CD8-positive, alpha-beta memory T cell (primary cell): ENCODE data around the gene FBN2. TPM values are rescaled to one million over a fixed set of nuclear protein-coding genes. Genes with fewer than 3 reads are reported as not detected.

Source experiments
- CTCF ChIA-PET: fragments of 350-600 bp; sonication (Branson Sonifier 250); formaldehyde crosslinking; loops from one replicate; lab custom pipeline; 2021; ENCODE audit warnings: antibody characterized with exemption; lab: Charles Lee
- POLR2A ChIA-PET: fragments of 350-600 bp; sonication (Branson Sonifier 250); formaldehyde crosslinking; loops from one replicate; lab custom pipeline; 2021; ENCODE audit warnings: antibody characterized with exemption; lab: Charles Lee
- DNase-seq, 5 donors: peaks; one replicate each; pipeline versions ENCODE4 v3.0.0 to v3.0.0-alpha.2; 2020 to 2022; ENCODE audit warnings: mixed read lengths in 1 of 5
- H3K27ac ChIP-seq: one replicate; pipeline ENCODE4 v1.7.0; 2013; ENCODE audit warnings: low read depth, mild to moderate bottlenecking, low read length, moderate library complexity
- H3K27me3 ChIP-seq: 2 replicates; pipeline ENCODE4 v1.7.0; 2013; ENCODE audit warnings: low read length, mild to moderate bottlenecking; ENCODE audit not compliant: insufficient read depth, poor library complexity, severe bottlenecking
- H3K36me3 ChIP-seq: 2 replicates; pipeline ENCODE4 v1.7.0; 2013; ENCODE audit warnings: mild to moderate bottlenecking, low read length, moderate library complexity; ENCODE audit not compliant: insufficient read depth
- H3K4me1 ChIP-seq: 2 replicates; pipeline ENCODE4 v1.7.0; 2013; ENCODE audit warnings: mild to moderate bottlenecking, low read length, moderate library complexity; ENCODE audit not compliant: insufficient read depth
- H3K4me3 ChIP-seq: 2 replicates; pipeline ENCODE4 v1.7.0; 2013; ENCODE audit warnings: mild to moderate bottlenecking, low read length
- H3K9me3 ChIP-seq: 2 replicates; pipeline ENCODE4 v1.7.0; 2013; ENCODE audit warnings: mild to moderate bottlenecking, low read length
- H3K27ac Mint-ChIP-seq, 8 donors: one replicate each; pipeline ENCODE4 v1.8.0; 2020 to 2021; ENCODE audit warnings: mixed read lengths in 8 of 8, mild to moderate bottlenecking in 6 of 8, inconsistent platforms in 3 of 8, moderate library complexity in 3 of 8
- H3K27me3 Mint-ChIP-seq, 2 donors: one replicate each; pipeline ENCODE4 v1.8.0; 2020 to 2021; ENCODE audit warnings: mixed read lengths in 2 of 2, mild to moderate bottlenecking in 1 of 2, moderate library complexity in 1 of 2
- H3K36me3 Mint-ChIP-seq, 3 donors: one replicate each; pipeline ENCODE4 v1.8.0; 2020 to 2021; ENCODE audit warnings: mixed read lengths in 3 of 3, inconsistent platforms in 1 of 3, mild to moderate bottlenecking in 1 of 3
- H3K4me1 Mint-ChIP-seq, 3 donors: one replicate each; pipeline ENCODE4 v1.8.0; 2020 to 2021; ENCODE audit warnings: mixed read lengths in 3 of 3, inconsistent platforms in 1 of 3, mild to moderate bottlenecking in 1 of 3
- H3K4me3 Mint-ChIP-seq, 7 donors: one replicate each; pipeline ENCODE4 v1.8.0; 2020 to 2021; ENCODE audit warnings: mixed read lengths in 7 of 7, mild to moderate bottlenecking in 6 of 7, moderate library complexity in 4 of 7, inconsistent platforms in 2 of 7
- H3K9me3 Mint-ChIP-seq, 5 donors: one replicate each; pipeline ENCODE4 v1.8.0; 2020 to 2022; ENCODE audit warnings: mixed read lengths in 5 of 5, mild to moderate bottlenecking in 3 of 5, moderate library complexity in 2 of 5, inconsistent platforms in 1 of 5
- polyA plus RNA-seq: library from polyadenylated mRNA; unstranded; fragments of 300-500 nt; fragmentation: Illumina TruSeq; gene quantifications from one replicate; pipeline ENCODE4 v1.2.3, GENCODE V29; 2021
- total RNA-seq, 2 experiments: library from RNA; stranded (reverse); gene quantifications; one replicate each; pipeline ENCODE4 v1.2.3, GENCODE V29; 2021

Gene FBN2
- total and polyA plus RNA-seq, 3 experiments from 2014 or later: 0.09 to 0.20 TPM; not detected in 1

DNA sequence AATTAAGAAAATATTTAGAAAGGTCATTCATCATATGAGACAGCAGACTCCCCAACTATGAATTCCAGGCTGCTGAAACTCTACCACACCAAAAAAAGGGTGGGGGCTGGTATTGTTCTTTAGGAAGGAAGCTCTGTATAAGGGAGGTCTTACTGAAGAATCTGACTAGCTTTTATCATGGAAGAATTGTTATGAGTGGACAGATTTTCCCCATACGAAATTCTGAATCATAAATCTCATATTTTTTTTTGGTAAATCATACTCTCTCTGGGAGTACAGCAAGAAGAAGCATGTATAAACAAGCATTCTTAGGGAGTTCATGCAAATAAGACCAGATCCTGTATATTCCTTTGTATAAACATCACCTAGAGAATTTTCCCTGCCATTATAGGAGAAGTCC, 234.5 kb downstream of the FBN2 start:
- peaks cover 0 to 6% (median 0%) of the 10 kb centered on the region in 5 donors for H3K9me3 Mint-ChIP-seq
- ChIA-PET POLR2A (no interaction called here), CTCF (no interaction called here)
- H3K4me1 Mint-ChIP-seq: no peaks in the 10 kb centered on the region
- H3K4me3 Mint-ChIP-seq: no peak overlapping the region
- no peak overlapping the region for H3K27ac ChIP-seq
- DNase-seq: no peak
- H3K27me3 Mint-ChIP-seq: no peaks in the 10 kb centered on the region
- no peaks in the 10 kb centered on the region for H3K27me3 ChIP-seq
- no peaks in the 10 kb centered on the region for H3K4me1 ChIP-seq
- H3K36me3 Mint-ChIP-seq: no peaks in the 10 kb centered on the region
- H3K4me3 ChIP-seq: no peak overlapping the region
- H3K9me3 ChIP-seq: no peaks in the 10 kb centered on the region
- no peaks in the 10 kb centered on the region for H3K36me3 ChIP-seq
- H3K27ac Mint-ChIP-seq: no peak overlapping the region

DNA sequence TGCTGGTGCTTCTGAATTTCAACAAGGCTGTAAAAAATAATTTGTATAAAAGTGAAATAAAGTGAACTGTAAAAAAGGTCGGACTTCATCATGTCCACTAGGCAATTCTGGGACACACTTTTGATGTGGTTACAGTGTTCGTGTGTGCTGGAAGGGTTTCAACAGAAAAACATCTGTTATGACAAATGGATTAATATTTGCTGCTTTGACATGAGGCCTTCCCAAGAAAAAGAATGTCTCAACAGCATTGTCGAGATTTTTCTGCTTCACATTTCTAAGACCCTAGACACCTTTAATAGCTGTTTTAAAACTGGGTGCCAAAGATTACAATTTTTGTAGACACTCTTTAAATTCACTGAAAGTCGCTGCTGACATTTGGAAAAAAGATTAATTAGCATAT, 237.9 kb downstream of the FBN2 start:
- DNase-seq: no peak
- no peaks in the 10 kb centered on the region for H3K27me3 Mint-ChIP-seq
- ChIA-PET CTCF (no interaction called here), POLR2A (no interaction called here)
- peaks cover 0 to 6% (median 0%) of the 10 kb centered on the region in 5 donors for H3K9me3 Mint-ChIP-seq
- Histone ChIP-seq H3K27ac (no peak overlapping the region), H3K4me1 (no peaks in the 10 kb centered on the region), H3K27me3 (no peaks in the 10 kb centered on the region), H3K9me3 (no peaks in the 10 kb centered on the region), H3K36me3 (no peaks in the 10 kb centered on the region), H3K4me3 (no peak overlapping the region)
- no peak overlapping the region for H3K27ac Mint-ChIP-seq
- H3K4me1 Mint-ChIP-seq: no peaks in the 10 kb centered on the region
- no peak overlapping the region for H3K4me3 Mint-ChIP-seq
- H3K36me3 Mint-ChIP-seq: no peaks in the 10 kb centered on the region

DNA sequence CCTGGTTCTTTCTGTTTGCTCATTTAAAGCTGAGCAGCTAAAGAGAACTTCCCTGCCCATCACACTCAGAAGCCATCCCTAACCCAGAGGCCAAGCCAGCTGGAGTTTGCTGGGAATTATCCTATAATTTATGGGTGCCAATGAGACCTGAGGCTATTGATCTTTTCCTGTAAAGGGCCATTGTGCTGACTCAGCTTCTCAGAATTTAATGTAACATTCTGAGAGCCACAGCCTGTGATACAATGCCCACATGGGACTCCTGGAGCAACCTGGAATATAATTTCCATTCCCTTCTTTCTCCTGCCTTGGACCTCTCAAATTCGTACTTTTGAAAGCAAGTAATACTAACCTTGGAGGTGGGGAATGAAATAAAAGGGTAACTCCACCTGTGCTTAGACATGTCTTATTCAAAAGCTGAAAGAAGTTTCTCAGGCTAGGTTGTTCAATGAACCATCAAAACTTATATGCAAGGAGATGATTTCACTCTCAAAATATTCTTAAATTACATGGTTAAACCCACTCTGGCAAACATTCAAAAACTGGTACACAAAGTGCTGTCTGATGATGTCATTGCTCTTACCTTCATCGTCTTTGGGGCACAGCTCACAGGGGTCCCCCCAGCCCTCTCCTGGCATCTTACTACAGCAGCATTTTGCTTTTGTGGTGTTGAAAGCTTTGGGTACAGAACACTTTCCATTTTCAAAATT, 247.7 kb downstream of the FBN2 start:
- no peak overlapping the region for H3K27ac ChIP-seq
- Mint-ChIP-seq H3K4me1 (no peaks in the 10 kb centered on the region), H3K27me3 (peaks cover 0 to 6% of the 10 kb centered on the region in 2 donors), H3K36me3 (no peaks in the 10 kb centered on the region), H3K27ac (no peak overlapping the region), H3K4me3 (no peak overlapping the region), H3K9me3 (no peaks in the 10 kb centered on the region)
- H3K4me1 ChIP-seq: no peaks in the 10 kb centered on the region
- DNase-seq: no peak
- no peaks in the 10 kb centered on the region for H3K9me3 ChIP-seq
- no peak overlapping the region for H3K4me3 ChIP-seq
- H3K36me3 ChIP-seq: no peaks in the 10 kb centered on the region
- CTCF ChIA-PET: no interaction called here
- POLR2A ChIA-PET: no interaction called here
- no peaks in the 10 kb centered on the region for H3K27me3 ChIP-seq

DNA sequence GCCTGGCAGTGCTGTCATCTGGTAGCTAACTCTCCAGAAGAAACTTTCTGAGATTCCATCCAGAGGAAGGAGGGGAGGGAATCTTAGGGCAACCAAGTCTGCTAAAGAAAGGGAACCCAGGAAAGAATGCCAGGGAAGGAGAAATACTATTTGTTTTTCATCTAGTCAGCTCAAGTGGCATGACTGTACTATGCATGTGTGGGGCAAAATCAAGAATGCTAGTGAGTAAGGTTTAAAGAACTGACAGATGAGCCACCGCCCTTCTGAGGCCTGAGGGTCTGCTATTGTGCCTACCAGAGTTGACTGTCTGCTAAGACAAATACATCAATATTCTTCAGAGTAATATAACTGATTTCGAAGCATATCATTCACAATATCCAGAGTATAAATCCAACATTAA, 250.3 kb downstream of the FBN2 start:
- no peak overlapping the region for H3K27ac ChIP-seq
- H3K27ac Mint-ChIP-seq: no peak overlapping the region
- no peaks in the 10 kb centered on the region for H3K9me3 ChIP-seq
- H3K36me3 Mint-ChIP-seq: no peaks in the 10 kb centered on the region
- no peaks in the 10 kb centered on the region for H3K36me3 ChIP-seq
- ChIA-PET CTCF (no interaction called here), POLR2A (no interaction called here)
- H3K4me3 Mint-ChIP-seq: no peak overlapping the region
- no peak overlapping the region for H3K4me3 ChIP-seq
- peaks cover 0 to 6% of the 10 kb centered on the region in 2 donors for H3K27me3 Mint-ChIP-seq
- no peak for DNase-seq
- H3K4me1 ChIP-seq: no peaks in the 10 kb centered on the region
- no peaks in the 10 kb centered on the region for H3K9me3 Mint-ChIP-seq
- H3K27me3 ChIP-seq: no peaks in the 10 kb centered on the region
- H3K4me1 Mint-ChIP-seq: no peaks in the 10 kb centered on the region

DNA sequence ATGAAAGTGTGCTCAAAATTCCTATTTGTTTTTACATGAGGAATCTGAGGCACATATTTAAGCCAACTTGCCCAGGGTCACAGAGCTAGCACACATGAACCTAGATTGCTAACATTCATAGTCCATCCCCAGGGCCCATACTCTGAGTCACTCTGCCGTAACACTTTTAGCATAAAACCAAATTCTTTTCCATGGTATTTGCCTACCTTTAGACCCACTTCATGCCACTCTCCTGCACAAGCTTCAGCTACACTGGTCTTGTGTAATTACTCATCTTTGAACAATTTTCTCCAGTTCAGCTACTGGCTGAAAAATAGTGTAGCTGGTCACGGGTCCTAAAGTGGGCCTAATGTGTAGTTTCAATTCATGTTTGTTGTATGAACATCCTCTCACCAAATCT, 253.8 kb downstream of the FBN2 start:
- H3K36me3 ChIP-seq: no peaks in the 10 kb centered on the region
- POLR2A ChIA-PET: no interaction called here

DNA sequence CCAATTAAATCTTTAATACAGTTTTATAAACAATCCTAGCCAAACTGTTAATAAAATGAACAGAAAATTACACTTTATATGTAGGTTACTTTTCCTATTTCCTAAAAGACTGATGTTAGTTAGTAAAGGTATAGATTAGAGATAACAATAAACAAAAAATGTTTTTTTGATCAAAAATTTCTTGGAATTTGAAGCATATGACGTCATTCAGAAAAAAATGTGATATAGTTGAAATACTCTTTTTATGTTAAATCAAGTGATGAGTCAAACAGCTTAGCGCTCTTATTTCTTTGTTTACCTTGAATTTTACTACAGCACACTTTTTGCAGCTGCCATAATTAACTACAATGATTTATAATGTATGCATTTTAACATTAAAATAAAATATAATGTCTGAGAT, 258.7 kb downstream of the FBN2 start:
- no peaks in the 10 kb centered on the region for H3K4me1 ChIP-seq
- no peak overlapping the region for H3K27ac ChIP-seq
- POLR2A ChIA-PET: no interaction called here
- no peak overlapping the region for H3K4me3 ChIP-seq
- no peaks in the 10 kb centered on the region for H3K4me1 Mint-ChIP-seq
- no peaks in the 10 kb centered on the region for H3K27me3 ChIP-seq
- H3K27ac Mint-ChIP-seq: no peak overlapping the region
- CTCF ChIA-PET: no interaction called here
- H3K4me3 Mint-ChIP-seq: no peak overlapping the region
- H3K9me3 ChIP-seq: no peaks in the 10 kb centered on the region
- peaks cover 0 to 2% of the 10 kb centered on the region in 2 donors for H3K27me3 Mint-ChIP-seq
- no peaks in the 10 kb centered on the region for H3K36me3 Mint-ChIP-seq
- no peaks in the 10 kb centered on the region for H3K36me3 ChIP-seq
- DNase-seq: no peak
- H3K9me3 Mint-ChIP-seq: no peaks in the 10 kb centered on the region

More for the DNA sequence above, 253.8 kb downstream of the FBN2 start:
- no peak overlapping the region for H3K27ac ChIP-seq
- no peaks in the 10 kb centered on the region for H3K9me3 Mint-ChIP-seq
- H3K4me1 ChIP-seq: no peaks in the 10 kb centered on the region
- no peaks in the 10 kb centered on the region for H3K36me3 Mint-ChIP-seq
- no peaks in the 10 kb centered on the region for H3K27me3 ChIP-seq
- H3K4me3 Mint-ChIP-seq: no peak overlapping the region
- no peaks in the 10 kb centered on the region for H3K4me1 Mint-ChIP-seq
- H3K27me3 Mint-ChIP-seq: peaks cover 0 to 5% of the 10 kb centered on the region in 2 donors
- CTCF ChIA-PET: no interaction called here
- no peak overlapping the region for H3K27ac Mint-ChIP-seq
- no peak overlapping the region for H3K4me3 ChIP-seq
- H3K9me3 ChIP-seq: no peaks in the 10 kb centered on the region
- DNase-seq: no peak

DNA sequence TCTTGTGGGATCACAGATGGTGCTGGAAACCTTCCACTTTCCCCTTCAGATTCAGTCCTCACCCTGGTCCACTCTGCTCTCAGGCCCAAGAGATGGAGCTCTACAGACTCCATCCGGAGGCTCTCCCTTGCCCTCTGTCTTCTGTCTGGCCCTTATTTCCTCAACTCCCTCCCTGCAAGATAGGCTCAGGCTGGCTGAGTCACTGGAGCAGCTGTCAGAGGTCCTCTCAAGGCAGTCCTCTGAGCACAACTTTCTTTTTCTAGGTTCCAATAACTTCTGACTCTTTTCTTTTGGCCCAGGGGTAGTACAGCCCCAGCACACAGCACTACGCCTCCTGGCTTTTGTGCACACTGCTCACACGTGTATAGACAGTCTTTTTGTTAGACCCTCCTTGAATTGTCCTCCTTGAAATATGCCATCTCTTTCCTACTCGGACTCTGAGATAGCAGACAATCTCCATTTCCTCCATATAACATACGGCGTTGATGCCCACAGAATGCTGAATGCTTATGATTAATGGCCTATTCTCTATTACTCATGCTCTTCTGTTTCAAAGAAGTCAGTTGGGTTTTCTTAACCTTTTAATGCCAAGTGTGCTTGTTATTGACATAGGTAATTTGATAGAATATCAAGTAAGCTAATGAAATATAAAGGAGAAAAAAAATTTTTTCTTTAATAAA, 261.4 kb downstream of the FBN2 start:
- H3K9me3 Mint-ChIP-seq: no peaks in the 10 kb centered on the region
- no peaks in the 10 kb centered on the region for H3K4me1 Mint-ChIP-seq
- no peaks in the 10 kb centered on the region for H3K36me3 ChIP-seq
- no peak overlapping the region for H3K4me3 ChIP-seq
- peaks cover 0 to 2% of the 10 kb centered on the region in 2 donors for H3K27me3 Mint-ChIP-seq
- H3K4me3 Mint-ChIP-seq: no peak overlapping the region
- no peaks in the 10 kb centered on the region for H3K4me1 ChIP-seq
- no peak overlapping the region for H3K27ac Mint-ChIP-seq
- ChIA-PET POLR2A (no interaction called here), CTCF (no interaction called here)
- no peaks in the 10 kb centered on the region for H3K27me3 ChIP-seq
- H3K27ac ChIP-seq: no peak overlapping the region
- no peaks in the 10 kb centered on the region for H3K36me3 Mint-ChIP-seq
- no peak for DNase-seq
- no peaks in the 10 kb centered on the region for H3K9me3 ChIP-seq

DNA sequence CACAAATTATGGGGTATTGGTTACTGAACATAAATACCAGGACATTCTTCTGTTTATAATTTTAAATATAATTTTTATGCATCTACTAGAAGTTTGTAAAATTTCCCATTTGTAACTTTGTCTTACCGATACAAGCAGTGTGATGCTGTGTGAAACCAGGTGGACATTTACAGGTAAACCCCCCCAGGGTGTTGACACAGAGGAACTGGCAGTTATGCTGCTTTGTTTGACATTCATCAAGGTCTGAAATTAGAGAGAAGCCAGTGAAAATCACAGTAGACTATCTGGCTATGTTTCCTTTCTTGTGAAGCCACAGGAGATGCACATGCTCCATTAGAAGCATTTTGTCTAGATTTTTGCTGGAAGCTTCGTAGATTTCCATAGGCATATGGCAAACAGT, 263.6 kb downstream of the FBN2 start:
- Histone ChIP-seq H3K4me1 (no peaks in the 10 kb centered on the region), H3K36me3 (no peaks in the 10 kb centered on the region), H3K4me3 (no peak overlapping the region), H3K27me3 (no peaks in the 10 kb centered on the region), H3K27ac (no peak overlapping the region), H3K9me3 (no peaks in the 10 kb centered on the region)
- ChIA-PET CTCF (no interaction called here), POLR2A (no interaction called here)
- Mint-ChIP-seq H3K27ac (no peak overlapping the region), H3K9me3 (no peaks in the 10 kb centered on the region), H3K36me3 (no peaks in the 10 kb centered on the region), H3K4me3 (no peak overlapping the region), H3K27me3 (peaks cover 0 to 5% of the 10 kb centered on the region in 2 donors), H3K4me1 (no peaks in the 10 kb centered on the region)
- DNase-seq: no peak
